H1 (cell line): ENCODE measurements around the gene STARD13. TPM values are rescaled to one million over a fixed set of nuclear protein-coding genes. Genes with fewer than 3 reads are reported as not detected.

ENCODE experiments used
- HDAC2 ChIP-seq, 2 experiments: fragments of 300-600 bp in 1 of 2; sonication (generic) in 1 of 2; IDR thresholded peaks; 2 replicates each; pipeline ENCODE4 v1.6.1; 2011 to 2012; ENCODE audit warnings: low read depth in 2 of 2, low read length in 2 of 2, mild to moderate bottlenecking in 2 of 2, moderate library complexity in 2 of 2, borderline replicate concordance in 1 of 2, inconsistent platforms in 1 of 2
- RBBP5 ChIP-seq: IDR thresholded peaks from 2 replicates; pipeline ENCODE4 v1.7.1; 2012; ENCODE audit warnings: low read depth, mild to moderate bottlenecking, inconsistent platforms, low read length, moderate library complexity, borderline replicate concordance
- SAP30 ChIP-seq: fragments of 300-600 bp; sonication (generic); IDR thresholded peaks from 2 replicates; pipeline ENCODE4 v1.7.1; 2012; ENCODE audit warnings: low read length, moderate library complexity, mild to moderate bottlenecking, inconsistent platforms; ENCODE audit not compliant: insufficient read depth, insufficient replicate concordance
- polyA plus RNA-seq, 7 experiments: library from polyadenylated mRNA; depleted of rRNA in 3 of 7; stranded (reverse) in 5 of 7; unstranded in 2 of 7; fragments of >200 nt in 5 of 7; fragments of 200-250 nt in 2 of 7; gene quantifications; 1 replicate in 5 of 7; 2 replicates in 1 of 7; 4 replicates in 1 of 7; pipeline versions ENCODE4 v1.2.1 to v1.2.3, GENCODE V29; 2011 to 2013; ENCODE audit warnings: missing spikeins in 2 of 7, mixed read lengths in 2 of 7
- total RNA-seq: library from RNA; stranded (reverse); fragmentation: NEBNext Ultra II Directional; extraction: Animal tissue kit (Norgen Biotek cat#: 25700); gene quantifications from 2 replicates; pipeline ENCODE4 v1.2.1, GENCODE V29; 2021
- TF ChIP-seq, protein P1 (sequence below): IDR thresholded peaks from 2 replicates; pipeline ENCODE4 v1.6.1; 2011; ENCODE audit warnings: low read depth, mild to moderate bottlenecking, low read length; ENCODE audit not compliant: insufficient read depth

Gene STARD13
- total and polyA plus RNA-seq, 2 of the 8 experiments (the other 6 are each of a cell fraction or from before 2014, with no cell fraction given): 0.82 to 2.9 TPM

- TF ChIP-seq RBBP5: no peak
- no peak for TF ChIP-seq HDAC2 (IDR thresholded peaks at IDR 0.05; ENCODE audit: borderline replicate concordance in 1 of 2, low read depth in 2 of 2, low read length in 2 of 2)
- TF ChIP-seq, protein P1, sequence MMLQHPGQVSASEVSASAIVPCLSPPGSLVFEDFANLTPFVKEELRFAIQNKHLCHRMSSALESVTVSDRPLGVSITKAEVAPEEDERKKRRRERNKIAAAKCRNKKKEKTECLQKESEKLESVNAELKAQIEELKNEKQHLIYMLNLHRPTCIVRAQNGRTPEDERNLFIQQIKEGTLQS: no peak
- no peak for TF ChIP-seq SAP30
These were observed 232.0 kb downstream of the STARD13 start (continued) for GRCh38 chr13:33053397-33054066.
